Duodenal mucosa (tissue), 2 donors: ENCODE measurements around the gene HYOU1.
A peak's percentile ranks its signal among the peaks of the same experiment; 100 is the strongest.

Experiments used
- H3K27ac ChIP-seq: one replicate; pipeline ENCODE4 v1.7.0; 2013; ENCODE audit warnings: low read depth, low read length
- H3K27me3 ChIP-seq, 2 donors: one replicate each; pipeline ENCODE4 v1.7.0; 2013; ENCODE audit warnings: low read length in 2 of 2, control low read depth in 1 of 2; ENCODE audit not compliant: insufficient read depth in 2 of 2, control insufficient read depth in 1 of 2
- H3K36me3 ChIP-seq, 2 donors: one replicate each; pipeline ENCODE4 v1.7.0; 2013; ENCODE audit warnings: low read length in 2 of 2, control low read depth in 1 of 2; ENCODE audit not compliant: insufficient read depth in 2 of 2, control insufficient read depth in 1 of 2
- H3K4me1 ChIP-seq, 2 donors: one replicate each; pipeline ENCODE4 v1.7.0; 2013; ENCODE audit warnings: low read length in 2 of 2, control low read depth in 1 of 2; ENCODE audit not compliant: insufficient read depth in 2 of 2, control insufficient read depth in 1 of 2
- H3K4me3 ChIP-seq, 2 donors: one replicate each; pipeline ENCODE4 v1.7.0; 2013; ENCODE audit warnings: low read length in 2 of 2, low read depth in 1 of 2
- H3K9ac ChIP-seq, 2 donors: one replicate each; pipeline ENCODE4 v1.7.0; 2013; ENCODE audit warnings: low read length in 2 of 2, low read depth in 1 of 2
- H3K9me3 ChIP-seq, 2 donors: one replicate each; pipeline ENCODE4 v1.7.0; 2013; ENCODE audit warnings: low read length in 2 of 2, control low read depth in 1 of 2; ENCODE audit not compliant: control insufficient read depth in 1 of 2

The HYOU1 gene

GRCh38 chr11:119029340-119030028 lies 27.5 kb downstream of the HYOU1 start:
- H3K27me3 ChIP-seq, result no peaks in the 10 kb centered on the region
- H3K9ac ChIP-seq, result peak overlapping the region; percentile 84 to 92
- no peaks in the 10 kb centered on the region for H3K9me3 ChIP-seq
- H3K4me3 ChIP-seq, result peak overlapping the region; percentile 89 to 93
- H3K36me3 ChIP-seq, result peaks cover 4 to 25% of the 10 kb centered on the region in 2 donors
- peaks cover 40 to 53% of the 10 kb centered on the region in 2 donors for H3K4me1 ChIP-seq
- H3K27ac ChIP-seq, result peak overlapping the region; percentile 66

- no peaks in the 10 kb centered on the region for H3K27me3 ChIP-seq
- H3K36me3 ChIP-seq, result peaks cover 5 to 30% of the 10 kb centered on the region in 2 donors
- H3K9ac ChIP-seq, result peak overlapping the region; percentile 84 to 92
- H3K4me1 ChIP-seq, result peaks cover 44 to 58% of the 10 kb centered on the region in 2 donors
- peak overlapping the region; percentile 89 to 93 for H3K4me3 ChIP-seq
- peak overlapping the region; percentile 65 for H3K27ac ChIP-seq
- H3K9me3 ChIP-seq, result no peaks in the 10 kb centered on the region
Measured at GRCh38 chr11:119029069-119029339, 28.0 kb downstream of the HYOU1 start.

GRCh38 chr11:119028346-119029068 lies 28.5 kb downstream of the HYOU1 start:
- Histone ChIP-seq H3K27me3 (no peaks in the 10 kb centered on the region), H3K9me3 (no peaks in the 10 kb centered on the region), H3K27ac (peak overlapping the region; percentile 65), H3K9ac (peak overlapping the region; percentile 84 to 92), H3K4me3 (peak overlapping the region; percentile 89 to 93), H3K36me3 (peaks cover 8 to 35% of the 10 kb centered on the region in 2 donors), H3K4me1 (peaks cover 49 to 63% of the 10 kb centered on the region in 2 donors)

GRCh38 chr11:119027561-119028345 lies 29.3 kb downstream of the HYOU1 start:
- no peaks in the 10 kb centered on the region for H3K27me3 ChIP-seq
- H3K9ac ChIP-seq, result peak overlapping the region; percentile 84 to 92
- peak overlapping the region; percentile 89 to 93 for H3K4me3 ChIP-seq
- peaks cover 54 to 69% of the 10 kb centered on the region in 2 donors for H3K4me1 ChIP-seq
- H3K9me3 ChIP-seq, result no peaks in the 10 kb centered on the region
- peaks cover 12 to 42% of the 10 kb centered on the region in 2 donors for H3K36me3 ChIP-seq
- peak overlapping the region; percentile 17 for H3K27ac ChIP-seq

DNA sequence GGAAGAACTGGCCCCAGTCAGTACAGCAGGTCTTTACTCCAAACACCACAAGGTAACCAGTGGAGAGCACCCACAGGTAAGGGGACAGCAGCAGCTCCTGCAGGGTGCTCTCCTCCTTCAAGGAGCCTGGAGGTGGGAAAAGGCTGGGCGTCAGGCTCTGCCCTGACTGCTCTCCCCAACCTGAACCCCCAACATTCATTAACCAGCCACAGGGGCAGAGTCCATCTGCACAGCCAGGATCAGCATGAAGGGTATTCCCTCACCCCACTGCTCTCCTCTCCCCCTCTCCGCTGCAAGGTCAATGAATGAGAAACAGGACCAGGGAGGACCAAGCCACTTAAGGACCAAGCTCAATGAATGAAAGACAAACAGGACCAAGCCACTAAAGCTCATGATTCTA lies 30.0 kb downstream of the HYOU1 start:
- Histone ChIP-seq H3K36me3 (peaks cover 12 to 42% of the 10 kb centered on the region in 2 donors), H3K4me1 (peaks cover 54 to 69% of the 10 kb centered on the region in 2 donors), H3K9ac (peak overlapping the region; percentile 60 to 84), H3K27me3 (no peaks in the 10 kb centered on the region), H3K4me3 (peak overlapping the region; percentile 89 to 93), H3K9me3 (no peaks in the 10 kb centered on the region), H3K27ac (peak overlapping the region; percentile 11)

DNA sequence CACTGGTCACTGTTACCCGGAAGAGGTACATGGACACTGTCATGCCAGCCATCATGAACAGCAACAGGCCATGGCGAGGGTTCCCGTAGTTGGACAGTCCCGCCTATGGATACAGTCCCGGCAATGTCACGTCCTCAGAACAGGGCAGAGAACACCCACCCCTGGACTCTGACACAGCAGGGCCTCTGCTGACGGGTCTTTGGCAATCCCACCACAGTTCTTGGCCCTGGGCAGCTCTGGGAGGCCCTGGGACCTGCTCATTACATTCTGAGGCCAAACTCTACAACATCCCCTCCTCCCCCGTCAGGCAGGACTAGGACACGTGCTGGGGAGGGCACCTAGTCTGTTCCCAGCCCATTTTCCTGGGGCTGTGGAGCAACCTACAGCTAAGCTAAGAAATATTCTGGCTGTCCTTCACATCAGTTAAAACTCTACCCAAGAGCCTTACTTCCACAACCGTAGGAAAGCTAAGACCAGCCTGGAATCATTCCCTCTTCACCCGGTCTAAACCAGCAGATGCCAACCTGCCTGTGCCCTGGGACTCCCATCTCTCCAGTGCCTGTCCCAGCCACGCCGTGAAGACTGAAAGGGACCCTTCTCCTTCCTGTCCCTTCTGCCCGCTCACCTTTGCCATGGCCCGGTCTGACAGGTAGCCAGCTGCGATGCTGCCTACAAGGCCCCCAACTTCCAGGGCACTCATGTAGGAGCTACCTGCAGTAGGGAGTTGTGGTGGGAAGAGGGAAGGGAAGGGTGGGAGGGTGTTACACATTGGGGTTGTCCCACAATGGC lies 30.8 kb downstream of the HYOU1 start:
- peaks cover 62 to 77% of the 10 kb centered on the region in 2 donors for H3K4me1 ChIP-seq
- no peak overlapping the region for H3K27ac ChIP-seq
- H3K36me3 ChIP-seq, result peaks cover 12 to 42% of the 10 kb centered on the region in 2 donors
- H3K9ac ChIP-seq, result peak overlapping the region; percentile 48 to 56
- peak overlapping the region; percentile 89 to 93 for H3K4me3 ChIP-seq
- H3K9me3 ChIP-seq, result no peaks in the 10 kb centered on the region
- no peaks in the 10 kb centered on the region for H3K27me3 ChIP-seq

GRCh38 chr11:119025541-119025940 lies 31.5 kb downstream of the HYOU1 start:
- H3K9me3 ChIP-seq, result no peaks in the 10 kb centered on the region
- H3K9ac ChIP-seq, result peak overlapping the region; percentile 48 to 56
- H3K27ac ChIP-seq, result no peak overlapping the region
- H3K27me3 ChIP-seq, result no peaks in the 10 kb centered on the region
- H3K4me1 ChIP-seq, result peaks cover 65 to 82% of the 10 kb centered on the region in 2 donors
- peak overlapping the region; percentile 89 to 93 for H3K4me3 ChIP-seq
- peaks cover 12 to 42% of the 10 kb centered on the region in 2 donors for H3K36me3 ChIP-seq

- peaks cover 12 to 44% of the 10 kb centered on the region in 2 donors for H3K36me3 ChIP-seq
- no peaks in the 10 kb centered on the region for H3K9me3 ChIP-seq
- H3K9ac ChIP-seq, result peak overlapping the region; percentile 1 to 56
- peak overlapping the region; percentile 89 to 93 for H3K4me3 ChIP-seq
- H3K27me3 ChIP-seq, result no peaks in the 10 kb centered on the region
- H3K4me1 ChIP-seq, result peaks cover 67 to 84% of the 10 kb centered on the region in 2 donors
- H3K27ac ChIP-seq, result no peak overlapping the region
Measured at GRCh38 chr11:119025099-119025473, 31.9 kb downstream of the HYOU1 start.

- H3K27me3 ChIP-seq, result no peaks in the 10 kb centered on the region
- H3K27ac ChIP-seq, result no peak overlapping the region
- peak overlapping the region; percentile 34 to 56 for H3K9ac ChIP-seq
- H3K4me1 ChIP-seq, result peaks cover 68 to 83% of the 10 kb centered on the region in 2 donors
- peak overlapping the region; percentile 89 to 93 for H3K4me3 ChIP-seq
- H3K9me3 ChIP-seq, result no peaks in the 10 kb centered on the region
- peaks cover 12 to 45% of the 10 kb centered on the region in 2 donors for H3K36me3 ChIP-seq
Measured at GRCh38 chr11:119024430-119025098, 32.4 kb downstream of the HYOU1 start.
